NCI-H128 (cell line): ENCODE data around the gene C19orf38.
"Not testable (repeated sequence)": the region's sequence is repeated elsewhere in the genome, so short reads cannot be mapped to it uniquely, and the experiment has no call there.

ENCODE experiments used
- DNase-seq: peaks from one replicate; lab custom pipeline; 2025; ENCODE audit not compliant: unreplicated experiment; lab: John Stamatoyannopoulos, UW

C19orf38 gene

DNA sequence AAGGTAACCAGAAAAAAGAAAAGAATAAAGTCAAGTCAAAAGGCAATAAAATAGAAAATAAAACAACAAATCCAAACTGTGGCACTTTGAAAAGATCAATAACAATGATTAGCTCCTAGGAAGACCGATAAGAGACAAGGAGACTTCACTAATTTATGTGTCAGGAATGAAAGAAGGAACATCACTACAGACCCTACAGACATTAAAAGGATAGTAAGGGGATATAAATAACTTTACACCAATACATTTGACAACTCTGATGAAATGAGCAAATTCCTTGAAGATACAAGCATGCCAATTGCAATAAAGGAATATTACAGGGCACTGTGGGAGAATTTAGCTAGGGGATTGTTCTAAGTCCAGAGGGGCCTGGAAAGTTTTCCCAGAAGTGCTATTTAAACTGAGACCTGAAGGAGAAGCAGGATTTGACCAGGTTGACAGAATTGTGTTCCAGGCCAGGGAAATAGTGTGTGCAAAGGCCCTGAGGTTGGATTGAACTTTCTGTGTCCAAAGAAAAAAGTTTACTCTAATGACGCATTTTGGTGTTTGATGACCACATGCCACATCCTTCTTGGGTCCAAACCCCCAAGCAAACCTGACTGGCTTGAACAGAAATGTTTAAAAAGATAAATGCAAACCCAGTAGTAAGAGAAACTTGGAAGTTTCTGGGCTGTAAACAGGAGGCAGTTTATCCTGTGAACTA is 1.6 kb upstream of the C19orf38 start:
- DNase-seq, result no peak

DNA sequence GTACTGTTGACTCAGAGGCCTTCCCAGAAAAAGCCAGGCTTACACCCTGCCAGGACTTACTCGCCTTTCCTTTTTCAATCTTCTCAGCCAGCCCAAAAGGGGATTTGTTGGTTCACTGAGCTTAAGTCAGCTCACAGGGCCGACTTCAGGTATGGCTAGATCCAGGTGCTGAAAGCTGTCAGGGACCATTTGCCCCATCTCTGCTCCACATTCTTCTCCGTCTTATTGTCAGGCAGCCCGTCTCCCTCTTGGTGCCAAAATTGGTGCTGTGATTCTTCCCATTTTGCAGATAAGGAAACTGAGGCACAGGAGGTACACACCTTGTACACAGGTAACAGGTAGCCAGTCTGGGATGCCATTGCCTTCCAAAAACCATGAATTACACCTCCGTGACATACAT is 2.4 kb downstream of the C19orf38 start:
- DNase-seq, result no peak

DNA sequence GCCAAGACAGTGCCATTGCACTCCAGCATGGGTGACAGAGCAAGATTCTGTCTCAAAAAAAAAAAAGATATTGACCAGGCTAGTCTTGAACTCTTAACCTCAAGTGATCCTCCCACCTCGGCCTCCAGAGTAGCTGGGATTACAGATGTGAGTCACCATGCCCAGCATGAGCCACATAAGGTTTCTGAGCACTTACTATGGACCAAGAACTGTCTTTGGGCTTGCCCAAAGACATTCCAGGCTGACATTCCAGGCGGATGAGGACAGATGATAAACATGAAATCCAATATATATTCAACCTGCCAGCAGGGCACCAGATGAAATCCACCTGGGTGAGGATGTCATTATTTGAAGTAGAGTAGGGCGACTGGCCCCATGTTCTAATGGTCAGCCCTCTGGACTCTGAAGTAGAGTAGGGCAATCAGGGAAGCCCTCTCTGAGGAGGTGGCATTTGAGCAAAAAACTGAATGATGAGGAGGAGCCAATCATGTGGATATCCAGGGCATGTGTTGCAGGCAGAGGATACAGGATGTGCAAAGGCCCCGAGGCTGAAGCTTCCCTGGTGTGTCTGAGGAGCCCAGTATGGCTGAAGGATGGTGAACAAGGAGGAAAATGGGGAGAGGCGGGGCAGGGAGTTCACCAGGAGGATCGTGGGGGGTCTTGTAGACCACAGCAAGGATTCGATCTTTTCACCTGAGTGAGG is 4.0 kb downstream of the C19orf38 start:
- no peak for DNase-seq

DNA sequence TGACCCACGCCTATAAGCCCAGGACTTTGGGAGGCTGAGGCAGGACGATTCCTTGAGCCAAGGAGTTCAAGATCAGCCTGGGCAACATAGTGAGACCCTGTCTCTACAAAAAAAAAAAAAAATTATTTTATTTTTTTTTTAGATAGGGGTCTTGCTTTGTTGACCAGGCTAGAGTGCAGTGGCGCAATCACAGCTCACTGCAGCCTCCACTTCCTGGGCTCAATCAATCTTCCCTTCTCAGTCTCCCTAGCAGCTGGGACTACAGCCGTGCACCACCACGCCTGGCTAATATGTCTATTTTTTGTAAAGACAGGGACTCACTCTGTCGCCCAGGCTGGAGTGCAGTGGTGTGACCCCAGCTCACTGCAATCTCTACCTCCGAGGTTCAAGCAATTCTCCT is 4.7 kb downstream of the C19orf38 start:
- DNase-seq, result no peak

DNA sequence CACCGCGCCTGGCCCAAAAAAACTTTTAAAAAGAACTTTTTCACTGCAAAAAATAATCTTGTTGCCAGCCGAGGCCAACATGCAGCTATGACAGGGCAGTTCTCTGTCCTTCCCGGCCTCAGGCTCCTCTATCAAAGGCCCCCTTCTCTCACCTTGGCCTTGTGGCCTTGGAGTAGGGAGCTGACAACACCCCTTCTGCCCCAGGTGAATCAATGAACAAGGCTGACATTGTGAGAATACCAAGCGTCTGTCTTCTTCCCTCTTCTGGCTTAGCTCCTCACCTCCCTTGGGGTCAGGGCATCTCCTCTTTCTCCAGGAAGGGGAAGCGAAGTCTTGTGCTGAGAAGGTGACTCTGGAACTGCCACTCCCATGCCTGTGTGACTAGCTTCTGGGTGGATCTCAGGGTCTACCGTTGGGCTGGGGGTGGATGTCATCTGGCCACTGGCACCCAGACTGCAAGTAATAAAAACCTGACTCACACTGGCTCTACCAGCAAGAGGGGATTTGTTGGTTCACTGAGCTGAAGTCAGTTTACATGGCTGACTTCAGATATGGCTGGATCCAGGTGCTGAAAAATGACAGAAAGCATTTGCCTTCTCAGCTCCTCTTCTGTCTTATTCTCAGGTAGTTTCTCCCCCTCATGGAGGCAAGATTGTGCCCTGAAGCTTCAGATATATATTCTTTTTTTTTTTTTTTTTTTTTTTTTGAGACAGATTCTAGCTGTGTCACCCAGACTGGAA is 6.3 kb downstream of the C19orf38 start:
- no peak for DNase-seq

DNA sequence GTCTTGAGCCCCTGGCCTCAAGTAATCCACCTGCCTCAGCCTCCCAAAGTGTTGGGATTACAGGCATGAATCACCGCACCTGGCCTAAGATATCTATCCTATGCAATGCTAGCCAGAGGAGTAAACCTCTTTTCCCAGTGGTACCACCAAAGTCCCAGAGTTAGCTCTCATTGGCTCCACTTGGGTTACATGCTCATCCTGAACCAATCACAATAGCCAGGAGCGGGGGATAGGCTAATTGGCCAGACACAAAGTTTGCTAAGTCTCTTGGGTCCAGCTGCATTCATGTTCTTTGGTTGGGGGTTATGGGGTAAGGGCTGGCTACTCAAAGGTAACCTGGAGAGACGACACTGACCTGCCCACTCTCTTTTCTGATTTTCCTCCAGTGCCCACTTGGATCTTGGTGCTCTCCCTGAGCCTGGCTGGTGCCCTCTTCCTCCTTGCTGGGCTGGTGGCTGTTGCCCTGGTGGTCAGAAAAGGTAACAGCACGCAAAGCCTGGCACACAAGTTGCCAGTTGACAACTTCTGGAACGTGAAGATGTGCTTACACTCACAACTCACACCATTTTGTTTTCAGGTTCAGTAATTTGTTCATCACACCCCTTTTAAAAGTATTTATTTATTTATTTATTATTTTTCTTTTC is 7.8 kb downstream of the C19orf38 start:
- DNase-seq, result no peak

DNA sequence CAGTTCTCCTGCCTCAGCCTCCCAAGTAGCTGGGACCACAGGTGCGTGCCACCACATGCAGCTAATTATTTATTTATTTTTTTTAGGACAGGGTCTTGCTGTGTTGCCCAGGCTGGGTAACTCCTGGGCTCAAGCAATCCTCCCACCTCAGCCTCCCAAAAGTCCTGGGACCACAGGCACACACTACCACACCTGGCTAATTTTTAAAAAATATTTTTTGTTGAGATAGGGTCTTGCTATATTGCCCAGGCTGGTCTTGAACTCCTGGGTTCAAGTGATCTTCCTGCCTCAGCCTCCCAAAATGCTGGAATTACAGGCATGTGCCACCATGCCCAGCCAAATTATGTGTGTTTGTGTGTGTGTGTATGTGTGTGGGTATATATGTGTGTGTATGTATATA is 8.7 kb downstream of the C19orf38 start:
- DNase-seq, result not testable (repeated sequence)

DNA sequence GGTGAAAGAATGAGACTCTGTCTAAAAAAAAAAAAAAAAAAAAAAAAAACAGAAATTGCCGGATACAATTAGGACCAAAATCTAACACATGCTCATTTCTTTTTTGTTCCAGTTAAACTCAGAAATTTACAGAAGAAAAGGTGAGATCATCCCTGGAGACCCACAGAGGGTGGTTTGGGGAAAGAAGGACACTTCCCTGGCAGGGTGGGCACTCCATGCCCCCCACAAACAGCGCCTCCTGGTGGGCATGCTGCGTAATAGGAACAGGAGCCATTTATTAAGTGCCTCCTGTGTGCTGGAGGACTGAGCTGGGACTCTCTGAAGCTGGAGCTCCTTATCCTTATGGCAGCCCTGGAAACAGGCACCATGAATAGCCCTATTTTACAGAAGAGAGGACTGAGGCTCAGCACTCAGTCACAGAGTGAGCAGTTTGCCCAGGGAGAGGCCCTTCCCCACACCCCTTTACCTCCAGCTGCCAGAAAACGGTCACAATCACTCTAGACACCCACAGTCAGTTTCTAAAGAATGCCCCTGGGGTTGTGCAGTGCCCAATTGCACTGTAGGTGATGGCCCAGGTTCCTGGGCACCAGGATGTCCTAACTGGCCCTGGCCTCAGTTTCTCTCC is 10.1 kb downstream of the C19orf38 start:
- no peak for DNase-seq

DNA sequence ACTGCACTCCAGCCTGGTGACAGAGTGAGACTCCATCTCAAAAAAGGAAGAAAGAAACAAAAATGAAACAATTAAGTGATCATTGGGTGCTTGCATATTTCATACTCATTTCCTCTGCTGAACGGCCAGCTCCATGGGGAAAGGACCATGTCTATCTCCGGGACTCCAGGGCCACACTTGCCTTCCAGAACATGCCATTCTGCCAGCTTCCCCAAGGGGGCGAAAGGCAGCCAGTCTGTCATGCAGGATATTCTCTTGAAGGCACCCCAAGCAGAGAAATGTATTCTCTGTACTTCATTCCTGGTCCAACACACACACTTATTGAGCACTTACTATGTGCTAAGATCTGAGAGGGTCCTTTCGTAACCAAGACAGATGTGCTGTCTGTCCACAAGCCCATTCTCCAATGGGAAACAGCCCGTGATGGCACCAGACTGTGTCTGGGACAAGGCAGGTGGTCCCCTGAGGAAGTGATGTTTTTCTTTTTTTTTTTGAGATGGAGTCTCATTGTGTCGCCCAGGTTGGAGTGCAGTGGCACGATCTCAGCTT is 13.0 kb downstream of the C19orf38 start:
- no peak for DNase-seq

DNA sequence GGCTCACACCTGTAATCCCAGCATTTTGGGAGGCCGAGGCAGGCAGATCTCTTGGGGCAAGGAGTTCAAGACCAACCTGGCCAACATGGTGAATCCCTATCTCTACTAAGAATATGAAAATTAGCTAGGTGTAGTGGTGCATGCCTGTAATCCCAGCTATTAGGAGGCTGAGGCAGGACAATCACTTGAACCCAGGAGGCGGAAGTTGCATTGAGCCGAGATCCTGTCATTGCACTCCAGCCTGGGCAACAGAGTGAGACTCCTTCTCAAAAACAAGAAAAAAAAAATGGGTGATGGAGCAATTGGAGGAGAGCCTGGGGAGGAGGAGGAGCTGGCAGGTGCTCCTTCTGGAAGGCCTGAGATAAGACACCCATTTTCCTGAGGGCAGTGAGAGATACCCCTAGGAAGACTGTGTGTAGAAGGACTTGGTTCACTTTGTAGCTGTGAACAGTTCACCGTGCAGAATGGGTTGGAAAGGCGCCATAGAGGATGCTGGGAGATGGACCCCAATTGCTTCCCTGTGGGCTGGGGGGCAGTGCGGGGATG is 14.4 kb downstream of the C19orf38 start:
- DNase-seq, result no peak

DNA sequence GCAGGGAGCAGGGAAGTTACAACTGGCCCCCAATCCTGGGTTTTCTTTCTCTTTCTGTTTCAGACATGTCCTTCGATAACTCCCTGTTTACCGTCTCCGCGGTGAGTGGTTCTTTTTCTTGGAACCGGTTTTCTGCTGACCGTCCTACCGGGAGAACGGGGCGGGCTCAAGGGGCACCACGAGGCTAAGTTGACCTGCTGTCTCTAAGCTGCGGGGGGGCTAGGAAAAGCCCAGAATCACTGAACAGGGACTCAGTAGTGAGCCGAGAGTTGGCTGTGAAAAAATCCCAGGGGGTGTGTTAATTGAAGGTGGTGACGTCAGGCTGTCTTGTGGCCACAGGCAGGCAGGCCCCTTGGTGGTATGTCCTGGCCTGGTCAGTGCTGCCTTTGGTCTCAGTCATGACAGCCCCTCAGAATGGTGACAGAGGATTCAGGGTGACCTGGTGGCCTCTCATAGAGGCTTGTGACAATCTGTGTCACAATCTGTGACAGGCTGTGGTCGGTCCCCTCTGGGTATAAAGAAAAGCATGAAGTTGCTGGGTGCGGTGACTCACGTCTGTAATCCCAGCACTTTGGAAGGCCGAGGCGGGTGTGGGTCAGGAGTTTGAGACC is 15.0 kb downstream of the C19orf38 start:
- no peak for DNase-seq

DNA sequence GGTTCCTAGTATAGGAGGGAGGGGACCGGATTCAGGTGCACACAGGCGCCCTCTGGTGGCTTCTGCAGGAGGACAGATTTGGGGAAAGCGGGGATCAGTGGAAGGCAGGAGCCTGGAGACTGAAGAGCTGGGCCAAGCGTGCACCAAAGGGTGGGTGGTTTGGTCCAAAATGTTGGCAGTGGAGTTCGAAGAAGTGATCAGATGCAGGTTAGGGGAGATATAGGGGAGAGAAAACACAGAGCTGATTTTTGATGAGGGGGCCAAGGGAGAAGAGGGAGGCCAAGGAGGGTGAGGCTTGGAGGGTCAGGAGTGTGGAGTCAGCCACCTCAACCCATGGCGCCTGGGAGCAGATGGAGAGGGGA is 16.3 kb downstream of the C19orf38 start:
- peak; percentile 30 for DNase-seq

DNA sequence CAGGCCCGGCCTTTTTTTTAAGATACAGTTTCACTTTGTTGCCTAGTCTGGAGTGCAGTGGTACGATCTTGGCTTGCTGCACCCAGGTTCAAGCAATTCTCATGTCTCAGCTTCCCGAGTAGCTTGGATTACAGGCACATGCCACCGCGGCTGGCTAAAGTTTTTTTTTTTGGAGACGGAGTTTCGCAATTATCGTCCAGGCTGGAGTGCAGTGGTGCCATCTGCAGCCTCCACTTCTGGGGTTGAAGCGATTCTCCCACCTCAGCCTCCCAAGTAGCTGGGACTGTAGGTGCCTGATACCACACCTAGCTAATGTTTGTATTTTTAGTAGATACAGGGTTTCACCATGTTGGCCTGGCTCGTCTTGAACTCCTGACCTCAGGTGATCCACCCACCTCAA is 18.3 kb downstream of the C19orf38 start:
- DNase-seq, result no peak

DNA sequence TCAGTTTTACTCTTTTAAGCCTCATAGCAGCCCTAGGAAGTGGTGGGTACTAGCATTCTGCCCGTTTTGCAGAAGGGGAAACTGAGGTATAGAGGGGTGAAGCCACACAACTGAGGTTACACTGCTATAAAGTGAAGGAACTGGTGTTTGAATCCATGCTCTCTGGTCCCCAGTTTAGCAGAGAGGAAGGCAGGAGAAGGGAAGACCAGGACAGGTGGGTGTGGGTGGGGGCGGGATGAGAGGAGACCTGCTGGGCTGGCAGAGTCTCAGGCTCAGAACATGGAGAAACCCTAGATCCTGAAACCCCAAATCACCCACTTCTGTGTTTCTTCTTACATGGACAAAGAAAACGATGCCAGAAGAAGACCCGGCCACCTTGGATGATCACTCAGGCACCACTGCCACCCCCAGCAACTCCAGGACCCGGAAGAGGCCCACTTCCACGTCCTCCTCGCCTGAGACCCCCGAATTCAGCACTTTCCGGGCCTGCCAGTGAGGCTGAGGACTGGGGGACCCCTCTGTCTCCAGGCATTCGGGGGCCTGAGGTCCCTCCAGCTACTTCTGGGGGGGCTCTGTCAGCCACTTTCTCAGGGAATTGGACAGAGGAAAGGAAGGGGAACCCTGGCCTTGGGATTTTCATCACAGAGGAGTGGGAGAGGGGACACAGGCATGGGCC is 20.8 kb downstream of the C19orf38 start:
- no peak for DNase-seq

DNA sequence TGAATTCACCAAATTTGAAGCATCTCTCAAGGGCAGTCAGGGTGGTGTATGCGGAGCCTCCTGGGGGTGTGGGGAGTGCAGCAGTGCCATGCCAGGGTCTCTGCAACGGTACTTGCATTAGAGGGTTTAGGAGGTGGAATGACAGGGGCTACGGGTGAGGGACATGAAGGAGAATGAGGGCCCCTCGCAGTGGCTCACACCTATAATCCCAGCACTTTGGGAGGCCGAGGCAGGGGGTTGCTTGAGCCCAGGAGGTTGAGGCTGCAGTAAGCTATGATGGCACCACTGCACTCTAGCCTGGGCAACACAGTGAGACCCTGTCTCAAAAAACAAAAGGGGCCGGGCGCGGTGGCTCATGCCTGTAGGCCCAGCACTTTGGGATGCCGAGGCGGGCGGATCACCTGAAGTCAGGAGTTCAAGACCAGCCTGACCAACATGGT is 21.7 kb downstream of the C19orf38 start:
- DNase-seq, result not testable (repeated sequence)

DNA sequence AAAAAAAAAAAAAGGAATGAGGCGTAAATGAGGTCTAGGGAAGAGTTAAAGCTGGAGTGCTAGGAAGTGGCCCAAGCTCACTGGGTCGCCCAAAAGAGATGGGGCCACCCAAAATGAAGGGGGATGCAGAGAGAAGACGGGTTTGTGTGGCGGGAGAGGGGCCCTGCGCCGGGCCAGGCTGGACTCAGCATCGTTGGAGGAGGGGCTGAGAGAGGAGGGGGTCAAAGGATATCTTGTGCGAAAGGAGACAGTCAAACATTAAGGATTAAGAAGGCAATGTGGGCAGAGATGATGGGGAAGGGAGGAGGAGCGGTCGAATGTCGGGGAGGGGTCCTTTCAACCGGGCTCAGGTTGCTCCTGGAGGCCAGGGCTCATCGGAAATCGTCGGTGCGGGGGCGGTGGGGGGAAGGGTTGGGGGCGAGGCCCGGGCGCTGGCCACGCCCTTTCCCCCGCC is 22.3 kb downstream of the C19orf38 start:
- DNase-seq, result no peak

DNA sequence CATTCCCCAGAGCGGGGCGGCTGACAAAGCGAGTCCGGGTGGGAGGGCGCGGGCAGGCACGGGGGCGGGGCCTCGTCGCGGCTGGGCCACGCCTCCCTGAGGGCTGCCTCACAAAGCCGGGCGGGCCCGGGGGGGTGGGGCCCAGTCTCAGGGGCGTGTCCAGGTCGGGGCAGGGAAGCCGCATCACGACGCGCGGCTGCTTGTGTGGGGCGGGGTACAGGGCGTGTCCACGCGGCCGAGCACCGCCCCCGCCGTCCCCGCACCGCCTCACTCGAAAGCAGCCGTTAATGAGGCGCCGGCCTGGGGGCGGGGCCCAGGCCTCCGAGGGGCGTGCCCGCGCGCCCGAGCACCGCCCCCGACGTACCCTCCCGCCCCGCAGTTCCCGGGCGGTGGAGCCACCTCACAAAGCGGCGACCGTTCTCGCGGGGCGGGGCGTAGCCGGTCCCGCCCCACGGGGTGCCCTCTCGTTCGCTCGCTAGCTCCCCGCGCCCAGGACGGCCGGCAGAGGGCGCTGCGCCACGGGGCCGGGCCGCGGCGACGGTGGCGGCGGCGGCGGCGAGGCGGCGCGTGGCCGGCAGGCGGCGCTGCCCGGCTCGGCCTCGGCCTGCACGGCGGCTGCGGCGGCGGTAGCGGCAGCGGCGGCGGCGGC is 22.9 kb downstream of the C19orf38 start, which contains the start of gene CARM1:
CARM1 (plus strand) TSS at position 599 of the 649 bp plus-strand sequence. CDS start 150 bp downstream, outside the sequence.
- DNase-seq, result peak; percentile 94

DNA sequence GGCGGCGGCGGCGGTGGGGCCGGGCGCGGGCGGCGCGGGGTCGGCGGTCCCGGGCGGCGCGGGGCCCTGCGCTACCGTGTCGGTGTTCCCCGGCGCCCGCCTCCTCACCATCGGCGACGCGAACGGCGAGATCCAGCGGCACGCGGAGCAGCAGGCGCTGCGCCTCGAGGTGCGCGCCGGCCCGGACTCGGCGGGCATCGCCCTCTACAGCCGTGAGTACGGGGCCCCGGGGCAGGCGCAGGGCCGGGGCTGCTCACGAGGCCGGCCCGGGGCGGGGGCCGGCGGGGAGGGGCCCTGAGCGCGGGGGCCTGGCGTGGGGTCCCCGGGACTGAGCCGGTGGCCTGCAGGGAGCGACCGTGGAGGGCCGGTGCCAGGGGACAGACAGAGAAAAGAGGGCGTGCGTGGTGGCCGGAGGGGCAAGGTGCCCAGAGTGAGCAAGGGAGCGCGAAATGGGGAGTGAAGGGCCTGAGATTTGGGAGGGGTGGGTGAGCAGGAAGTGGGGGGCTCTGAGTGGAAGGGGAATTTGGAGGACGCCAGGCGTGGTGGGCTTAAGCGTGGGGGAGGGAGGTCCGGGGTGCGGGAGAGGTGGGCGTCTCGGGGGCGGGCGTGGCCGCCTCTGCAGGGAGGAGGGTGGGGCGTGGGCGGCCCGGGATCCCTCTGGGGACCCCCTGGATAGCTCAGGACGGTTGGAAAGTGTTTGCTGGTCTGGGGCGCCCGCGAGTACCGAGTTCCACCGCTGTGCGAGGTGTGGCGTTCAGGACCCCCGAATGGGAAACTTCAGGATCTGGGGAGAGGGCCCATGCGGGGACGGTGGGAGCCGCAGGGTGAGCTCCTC is 23.7 kb downstream of the C19orf38 start:
- no peak for DNase-seq
